ENCODE data around the gene NDUFA7.
"Not testable (repeated sequence)": the region's sequence is repeated elsewhere in the genome, so short reads cannot be mapped to it uniquely, and the experiment has no call there.

NDUFA7 gene

DNA sequence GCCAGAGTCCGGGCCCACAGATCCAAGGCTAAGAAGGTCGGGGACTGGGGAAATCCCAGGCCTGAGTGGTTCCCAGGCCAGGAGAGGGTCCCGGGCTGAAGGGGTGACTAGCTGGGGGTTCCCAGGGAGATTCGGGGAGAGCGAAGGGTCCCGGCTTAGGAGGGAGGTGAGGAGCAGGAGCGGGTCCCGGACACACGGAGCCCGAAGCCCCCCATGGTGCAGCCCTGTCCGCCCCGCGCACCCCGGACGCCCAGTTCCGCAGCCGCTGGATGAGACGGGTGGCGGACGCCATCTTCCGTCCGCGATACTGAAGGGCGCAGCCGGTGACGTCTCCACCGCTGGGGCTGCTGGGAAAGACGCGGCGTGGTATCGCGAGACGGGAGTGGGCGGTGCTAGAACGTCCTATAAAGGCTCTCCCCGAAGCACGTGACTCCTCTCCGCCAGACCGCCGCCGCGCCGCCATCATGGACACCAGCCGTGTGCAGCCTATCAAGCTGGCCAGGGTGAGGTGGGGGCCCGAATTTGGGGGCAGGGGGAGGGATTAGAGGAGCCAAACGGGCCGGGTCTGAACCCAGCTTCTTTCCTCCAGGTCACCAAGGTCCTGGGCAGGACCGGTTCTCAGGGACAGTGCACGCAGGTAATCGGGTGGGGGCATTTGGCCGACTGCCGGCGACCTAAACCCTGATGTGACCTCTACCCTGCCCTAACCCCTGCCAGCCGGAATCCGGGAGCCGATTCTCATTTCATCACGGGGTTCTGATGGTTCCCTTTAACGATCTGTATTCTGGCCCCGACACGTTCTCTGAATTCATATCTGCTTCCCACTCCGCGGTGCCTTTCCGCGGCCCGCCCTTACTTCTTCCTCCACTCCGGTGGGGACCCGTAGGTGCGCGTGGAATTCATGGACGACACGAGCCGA, at the start of gene NDUFA7, which contains the start of gene RPS28:
Gene NDUFA7, minus strand, starts transcription at position 309 of the 919 bp plus-strand sequence. Its CDS starts 17 bp downstream, at position 292.
Gene RPS28, plus strand, starts transcription at position 430 of the 919 bp plus-strand sequence. Its CDS starts 35 bp downstream, at position 465.
- peak; percentile 95 for DNase-seq (ENCODE audit: low read depth)

DNA sequence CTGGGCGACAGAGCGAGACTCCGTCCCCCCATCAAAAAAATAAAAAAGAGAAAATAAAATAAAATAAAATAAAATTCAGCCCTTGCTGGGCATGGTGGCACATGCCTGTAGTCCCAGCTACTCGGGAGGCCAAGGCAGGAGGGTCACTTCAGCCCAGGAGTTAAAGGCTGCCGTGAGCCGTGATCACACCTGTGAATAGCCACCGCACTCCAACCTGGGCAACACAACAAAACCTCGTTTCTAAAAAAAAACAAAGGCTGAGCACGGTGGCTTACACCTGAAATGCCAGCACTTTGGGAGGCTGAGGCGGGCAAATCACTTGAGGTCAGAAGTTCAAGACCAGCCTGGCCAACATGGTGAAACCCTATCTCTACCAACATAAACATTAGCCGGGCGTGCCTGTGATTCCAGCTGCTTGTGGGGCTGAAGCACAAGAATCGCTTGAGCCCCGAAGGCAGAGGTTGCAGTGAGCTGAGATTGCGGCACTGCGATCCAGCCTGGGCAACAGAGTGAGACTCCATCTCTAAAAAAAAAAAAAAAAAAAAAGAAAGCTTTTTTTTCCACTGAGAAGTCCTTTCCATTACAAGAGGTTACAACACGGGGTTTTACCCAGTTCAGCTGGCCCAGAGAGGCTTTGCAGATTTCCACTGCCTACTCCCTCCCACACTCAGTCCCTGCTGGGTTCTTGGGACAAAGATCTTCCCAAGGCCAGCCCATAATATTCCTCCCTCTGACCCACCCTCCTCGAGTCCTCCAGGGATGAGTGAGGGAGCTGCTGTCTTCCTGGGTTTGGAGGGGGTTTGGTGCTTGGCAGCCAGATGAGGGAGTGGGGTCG, 49.2 kb upstream of the NDUFA7 start:
- DNase-seq (ENCODE audit: low read depth), result no peak

DNA sequence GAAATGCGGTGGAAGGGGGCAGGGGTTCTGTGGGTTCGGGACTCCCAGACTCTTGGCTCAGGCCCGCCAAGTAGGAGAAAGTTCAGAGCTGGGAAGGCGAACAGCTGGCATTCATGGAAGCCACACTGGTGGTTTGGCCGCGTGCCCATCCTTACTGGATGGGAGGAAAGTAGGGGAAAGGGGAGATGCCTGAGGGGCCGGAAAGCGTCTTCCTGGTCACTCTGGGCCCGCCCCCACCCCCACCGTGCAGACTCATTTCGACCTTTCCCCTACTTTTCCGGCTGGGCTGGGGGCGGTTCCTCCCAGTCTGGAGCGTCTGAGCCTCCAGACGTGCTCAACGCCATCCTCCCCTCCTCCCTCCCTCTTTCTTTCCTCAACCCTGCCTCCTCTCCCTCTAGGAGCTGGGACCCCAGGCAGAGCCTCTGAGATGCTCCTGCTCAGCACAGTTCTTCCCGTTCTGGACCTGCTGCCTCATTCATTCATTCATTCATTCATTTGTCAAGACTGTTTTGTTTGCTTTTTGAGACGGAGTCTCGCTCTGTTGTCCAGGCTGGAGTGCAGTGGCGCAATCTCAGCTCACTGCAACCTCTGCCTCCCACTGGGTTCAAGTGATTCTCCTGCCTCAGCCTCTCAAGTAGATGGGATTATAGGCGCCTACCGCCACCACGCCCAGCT, 46.3 kb upstream of the NDUFA7 start:
- DNase-seq (ENCODE audit: low read depth), result no peak

GRCh38 chr19:8366961-8367326, 45.8 kb upstream of the NDUFA7 start:
- DNase-seq (ENCODE audit: low read depth), result no peak

GRCh38 chr19:8366121-8366581, 45.0 kb upstream of the NDUFA7 start:
- no peak for DNase-seq (ENCODE audit: low read depth)

GRCh38 chr19:8363803-8364771, 42.9 kb upstream of the NDUFA7 start, which contains the start of gene ANGPTL4:
TSS of gene ANGPTL4 (plus strand) at chr19:8364155. CDS start at chr19:8364322, 167 bp downstream.
- peak; percentile 32 for DNase-seq (ENCODE audit: low read depth)

GRCh38 chr19:8361921-8362793, 41.0 kb upstream of the NDUFA7 start:
- DNase-seq (ENCODE audit: low read depth), result no peak

DNA sequence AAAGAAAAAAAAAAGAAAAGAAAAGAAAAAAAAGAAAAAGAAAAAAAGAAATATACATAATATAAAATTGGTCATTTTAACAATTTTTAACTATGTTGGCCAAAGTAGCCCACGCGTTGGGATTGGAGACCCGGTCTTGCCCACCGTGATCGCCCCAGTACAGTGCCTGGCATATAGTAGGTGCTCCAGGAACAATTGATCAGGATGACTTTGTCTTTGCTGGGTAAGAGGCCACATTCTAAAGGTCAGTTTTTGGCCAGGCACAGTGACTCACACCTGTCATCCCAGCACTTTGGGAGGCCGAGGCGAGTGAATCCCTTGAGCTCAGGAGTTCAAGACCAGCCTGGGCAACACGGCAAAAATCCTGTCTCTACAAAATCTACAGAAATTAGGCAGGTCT, 39.0 kb upstream of the NDUFA7 start:
- no peak for DNase-seq (ENCODE audit: low read depth)

DNA sequence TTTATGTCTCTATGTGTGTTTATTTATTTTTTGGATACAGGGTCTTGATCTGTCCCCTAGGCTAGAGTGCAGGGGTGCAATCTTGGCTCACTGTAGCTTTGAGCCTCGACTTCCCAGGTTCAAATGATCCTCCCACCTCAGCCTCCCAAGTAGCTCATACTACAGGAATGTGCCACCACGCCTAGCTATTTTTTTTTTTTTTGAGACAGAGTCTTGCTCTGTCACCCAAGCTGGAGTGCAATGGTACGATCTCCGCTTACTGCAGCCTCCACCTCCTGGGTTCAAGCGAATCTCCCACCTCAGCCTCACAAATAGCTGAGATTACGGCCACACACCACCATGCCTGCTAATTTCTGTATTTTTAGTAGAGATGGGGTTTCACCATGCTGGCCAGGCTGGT, 37.8 kb upstream of the NDUFA7 start:
- DNase-seq (ENCODE audit: low read depth), result no peak

DNA sequence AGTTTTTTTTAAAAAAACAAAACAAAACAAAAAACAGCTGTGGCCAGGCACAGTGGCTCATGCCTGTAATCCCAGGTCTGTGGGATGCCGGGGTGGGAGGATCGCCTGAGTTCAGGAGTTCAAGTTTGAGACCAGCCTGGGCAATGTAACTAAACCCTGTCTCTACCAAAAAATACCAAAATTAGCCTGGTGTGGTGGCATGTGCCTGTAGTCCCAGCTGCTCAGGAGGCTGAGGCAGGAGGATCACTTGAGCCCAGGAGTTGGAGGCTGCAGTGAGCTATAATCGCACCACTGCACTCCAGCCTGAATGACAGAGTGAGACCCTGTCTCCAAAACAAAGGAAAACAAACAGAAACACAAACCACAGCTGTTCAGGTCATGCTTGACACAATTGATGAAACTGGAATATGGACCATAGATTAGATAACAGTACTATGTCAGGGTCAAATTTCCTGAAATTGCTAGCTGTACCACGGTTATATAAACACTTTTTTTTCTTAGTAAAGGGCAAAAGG, 35.9 kb upstream of the NDUFA7 start:
- no peak for DNase-seq (ENCODE audit: low read depth)

DNA sequence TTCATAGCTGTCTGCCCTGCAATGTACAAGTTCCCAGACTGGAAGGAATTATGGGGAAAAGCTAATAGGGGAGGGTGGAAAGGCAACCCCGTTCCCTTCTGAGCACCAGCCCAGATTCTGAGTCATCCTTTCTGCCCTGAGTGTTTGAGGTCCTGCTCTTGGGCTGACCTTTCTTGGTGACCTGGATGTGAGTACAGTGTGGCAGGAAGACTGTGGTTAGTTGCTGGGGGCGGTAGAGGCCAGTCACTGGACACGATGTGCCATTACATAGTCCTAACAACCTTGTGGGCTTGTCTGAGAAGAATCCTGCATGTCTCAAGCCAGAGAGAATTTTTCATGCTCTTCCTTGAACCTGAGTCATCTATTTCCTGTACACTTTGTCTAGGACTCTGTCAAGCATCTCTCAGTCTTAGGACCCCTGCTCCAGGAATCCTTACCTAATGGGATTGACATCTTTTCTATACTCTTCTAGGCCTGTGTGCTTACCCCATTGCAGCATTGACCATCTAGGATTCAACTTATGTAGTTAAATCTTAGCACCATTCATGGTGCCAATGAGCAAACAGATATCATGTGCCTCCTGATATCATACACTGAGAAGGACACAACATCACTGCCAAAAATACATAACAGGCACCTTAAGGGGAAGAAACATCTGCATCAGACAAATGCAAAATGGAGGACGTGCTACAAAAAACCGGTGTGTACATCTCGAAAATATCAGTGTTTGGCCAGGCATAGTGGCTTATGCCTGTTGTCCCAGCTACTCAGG, 34.6 kb upstream of the NDUFA7 start:
- DNase-seq (ENCODE audit: low read depth), result no peak

DNA sequence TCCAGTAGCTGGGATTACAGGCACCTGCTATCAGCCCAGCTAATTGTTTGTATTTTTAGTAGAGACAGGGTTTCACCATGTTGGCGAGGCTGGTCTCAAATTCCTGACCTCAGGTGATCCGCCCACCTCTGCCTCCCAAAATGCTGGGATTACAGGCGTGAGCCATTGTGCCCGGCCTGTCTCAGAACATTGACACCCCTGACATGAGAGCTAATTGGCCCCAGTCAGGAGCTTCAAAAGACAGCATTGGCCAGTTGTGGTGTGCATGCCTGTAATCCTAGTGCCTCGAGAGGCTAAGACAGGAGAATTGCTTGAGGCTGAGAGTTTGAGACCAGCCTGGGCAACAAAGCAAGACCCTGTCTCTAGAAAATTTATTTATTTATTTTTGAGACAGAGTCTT, 31.7 kb upstream of the NDUFA7 start:
- DNase-seq (ENCODE audit: low read depth), result not testable (repeated sequence)

DNA sequence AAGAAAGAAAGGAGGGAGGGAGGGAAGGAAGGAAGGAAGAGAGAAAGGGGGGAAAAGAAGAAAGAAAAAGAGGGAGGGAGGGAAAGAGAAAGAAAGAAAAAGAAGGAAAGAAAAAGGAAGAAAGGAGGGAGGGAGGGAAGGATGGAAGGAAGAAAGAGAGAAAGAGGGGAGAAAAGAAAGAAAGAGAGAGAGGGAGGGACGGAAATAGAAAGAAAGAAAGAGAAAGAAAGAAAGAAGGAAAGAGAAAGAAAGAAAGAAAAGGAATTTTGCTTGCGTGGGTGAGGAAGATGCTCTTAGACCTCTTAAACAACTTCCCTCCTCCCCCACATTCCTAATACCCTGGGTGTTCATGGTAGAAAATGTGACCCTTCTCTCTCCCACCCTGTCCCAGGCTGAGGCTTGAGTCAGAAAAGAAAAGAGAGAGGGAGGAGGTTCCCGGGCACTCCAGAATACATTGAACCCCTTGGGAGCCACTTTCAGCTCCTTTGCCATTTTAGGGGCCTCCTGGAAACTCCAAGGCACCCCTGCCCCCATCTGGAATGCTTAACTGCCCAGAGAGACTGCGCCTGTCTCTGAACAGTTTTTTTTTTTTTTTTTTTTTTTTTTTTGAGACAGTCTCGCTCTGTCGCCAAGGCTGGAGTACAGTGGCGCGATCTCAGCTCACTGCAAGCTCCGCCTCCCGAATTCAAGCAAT, 31.1 kb upstream of the NDUFA7 start:
- no peak for DNase-seq (ENCODE audit: low read depth)

GRCh38 chr19:8349629-8350372, 28.6 kb upstream of the NDUFA7 start:
- DNase-seq (ENCODE audit: low read depth), result not testable (repeated sequence)

DNA sequence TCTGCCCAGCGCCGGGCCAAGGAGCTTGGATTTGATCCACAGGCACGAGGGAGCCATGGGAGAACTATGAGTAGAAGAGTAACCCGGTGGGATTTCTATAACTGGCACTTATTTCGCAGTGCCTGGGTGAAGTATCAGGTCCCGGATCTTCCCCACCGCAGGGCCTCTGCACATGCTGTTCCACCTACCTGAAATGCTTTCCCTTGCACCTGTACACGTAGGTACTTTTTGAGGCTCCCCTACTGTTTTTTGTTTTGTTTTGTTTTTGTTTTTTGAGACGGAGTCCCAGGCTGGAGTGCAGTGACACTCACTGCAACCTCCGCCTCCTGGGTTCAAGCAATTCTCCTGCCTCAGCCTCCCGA, 22.3 kb upstream of the NDUFA7 start:
- no peak for DNase-seq (ENCODE audit: low read depth)

GRCh38 chr19:8342684-8343482, 21.7 kb upstream of the NDUFA7 start, which contains the start of gene KANK3:
TSS of gene KANK3 (minus strand) at chr19:8343262. CDS start at chr19:8337828, 5,434 bp downstream.
- peak; percentile 87 for DNase-seq (ENCODE audit: low read depth)

DNA sequence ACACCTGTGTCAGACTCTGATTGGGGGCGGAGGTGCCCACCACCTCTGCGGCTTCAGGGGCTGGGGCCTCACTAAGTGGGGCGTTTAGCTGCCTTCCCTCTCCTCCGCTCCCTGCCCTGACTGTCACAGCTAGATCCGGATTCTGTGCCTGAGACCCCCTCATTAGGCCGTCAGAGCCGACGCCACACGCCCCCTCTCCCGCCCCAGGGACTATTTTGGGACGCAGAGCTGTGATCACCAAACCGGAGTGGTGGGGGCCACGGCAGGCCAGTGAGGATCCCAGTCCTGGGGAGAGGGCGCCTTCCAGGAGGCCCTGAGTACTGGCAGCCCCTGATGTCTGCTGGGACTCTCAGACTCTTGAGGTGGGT, 21.1 kb upstream of the NDUFA7 start:
- DNase-seq (ENCODE audit: low read depth), result no peak

Measured in activated T-cell treated with anti-CD3 and anti-CD28 coated beads for 24 hours (primary cell).